H54 (cell line): Measurements from ENCODE around the gene PANX1.

ENCODE experiments used
- DNase-seq: peaks from one replicate; pipeline ENCODE4 v3.0.0; 2011; ENCODE audit warnings: low spot score, mixed read lengths; ENCODE audit not compliant: insufficient read length
- FAIRE-seq: peaks from 3 replicates; lab custom pipeline; 2011; peaks lifted over from hg19 to GRCh38; lab: Jason Lieb, UNC
- POLR2A ChIP-seq: IDR thresholded peaks from 2 replicates; pipeline ENCODE4 v1.6.1; 2011; ENCODE audit warnings: low read depth, mild to moderate bottlenecking, low read length

The PANX1 gene

GRCh38 chr11:94132823-94133408 lies 4.3 kb downstream of the PANX1 start:
- TF ChIP-seq POLR2A, result no peak
- no peak for FAIRE-seq

GRCh38 chr11:94133752-94134151 lies 5.1 kb downstream of the PANX1 start:
- FAIRE-seq, result no peak
- DNase-seq, result no peak
- no peak for TF ChIP-seq POLR2A

More at GRCh38 chr11:94132823-94133408, 4.3 kb downstream of the PANX1 start:
- no peak for DNase-seq

GRCh38 chr11:94134651-94135512 lies 6.2 kb downstream of the PANX1 start:
- DNase-seq, result no peak
- peak; percentile 82 for FAIRE-seq
- TF ChIP-seq POLR2A, result no peak

GRCh38 chr11:94139416-94139815 lies 10.8 kb downstream of the PANX1 start:
- no peak for TF ChIP-seq POLR2A
- FAIRE-seq (no peak), DNase-seq (no peak)

- no peak for DNase-seq
- FAIRE-seq, result no peak
- no peak for TF ChIP-seq POLR2A
Observed at GRCh38 chr11:94140154-94140655, 11.6 kb downstream of the PANX1 start.

- no peak for FAIRE-seq
- no peak for TF ChIP-seq POLR2A
- no peak for DNase-seq
Observed at GRCh38 chr11:94141511-94142307, 13.1 kb downstream of the PANX1 start.

GRCh38 chr11:94142308-94143281 lies 14.0 kb downstream of the PANX1 start:
- DNase-seq (no peak), FAIRE-seq (no peak)

GRCh38 chr11:94144216-94144615 lies 15.6 kb downstream of the PANX1 start:
- DNase-seq (no peak), FAIRE-seq (no peak)
- no peak for TF ChIP-seq POLR2A

More at GRCh38 chr11:94142308-94143281, 14.0 kb downstream of the PANX1 start:
- TF ChIP-seq POLR2A, result no peak

GRCh38 chr11:94144664-94145063 lies 16.0 kb downstream of the PANX1 start:
- no peak for FAIRE-seq
- TF ChIP-seq POLR2A, result no peak
- DNase-seq, result no peak

GRCh38 chr11:94145431-94145830 lies 16.8 kb downstream of the PANX1 start:
- TF ChIP-seq POLR2A, result no peak
- FAIRE-seq, result no peak

GRCh38 chr11:94145916-94146315 lies 17.3 kb downstream of the PANX1 start:
- TF ChIP-seq POLR2A, result no peak
- FAIRE-seq (no peak), DNase-seq (no peak)

More at GRCh38 chr11:94145431-94145830, 16.8 kb downstream of the PANX1 start:
- no peak for DNase-seq

- DNase-seq (no peak), FAIRE-seq (no peak)
- no peak for TF ChIP-seq POLR2A
Observed at GRCh38 chr11:94147433-94147845, 18.8 kb downstream of the PANX1 start.
